GM12878 (cell line): Measurements from ENCODE around the gene SSUH2.

Experiments
- MTA3 ChIP-seq: IDR thresholded peaks from 2 replicates; pipeline ENCODE4 v1.6.1; 2012; ENCODE audit warnings: low read length, inconsistent platforms, borderline replicate concordance
- TCF7 ChIP-seq: IDR thresholded peaks from 2 replicates; pipeline ENCODE4 v1.6.1; 2014; ENCODE audit warnings: antibody characterized with exemption, borderline replicate concordance

DNA sequence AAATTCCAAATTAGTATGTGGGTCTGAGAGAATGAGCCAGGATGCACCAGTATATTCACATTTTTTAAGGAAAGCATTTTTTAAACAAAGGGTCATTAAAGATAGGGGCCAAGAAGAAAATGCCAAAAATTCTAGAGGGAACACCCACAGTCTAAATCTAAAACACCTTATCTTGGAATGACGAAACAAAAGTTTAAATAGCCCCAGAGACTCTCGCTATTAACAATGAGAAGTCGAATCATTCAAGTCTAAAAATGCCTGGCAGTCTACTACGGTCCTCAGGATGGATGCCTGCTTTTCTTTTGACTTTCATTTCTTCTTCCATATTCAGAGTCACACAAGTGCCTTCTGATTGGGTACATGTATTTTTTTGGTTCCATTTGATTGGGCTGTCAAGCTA, 66.3 kb downstream of the SSUH2 start:
- TF ChIP-seq MTA3 = no peak
- TF ChIP-seq TCF7 = no peak
